Activated CD4-positive, alpha-beta T cell treated with anti-CD3 and anti-CD28 coated beads for 24 hours (primary cell): ENCODE measurements around the gene KCNJ10.
"Not testable (repeated sequence)": the region's sequence is repeated elsewhere in the genome, so short reads cannot be mapped to it uniquely, and the experiment has no call there.

Source experiments
- DNase-seq, 2 donors: peaks; one replicate each; pipeline ENCODE4 v3.0.0-alpha.2; 2020; ENCODE audit warnings: low read depth in 2 of 2

KCNJ10 gene

GRCh38 chr1:160069460-160070231 is at the start of gene KCNJ10:
Gene KCNJ10, minus strand, starts transcription at chr1:160070160. Its CDS starts 27,628 bp downstream, at chr1:160042532.
- no peak for DNase-seq

- DNase-seq = no peak
These were observed 49.0 kb upstream of the KCNJ10 start for GRCh38 chr1:160118928-160119327.

- no peak for DNase-seq
These were observed 47.8 kb upstream of the KCNJ10 start for GRCh38 chr1:160117709-160118183.

GRCh38 chr1:160117300-160117699 is 47.3 kb upstream of the KCNJ10 start:
- no peak for DNase-seq

- DNase-seq = no peak
These were observed 46.6 kb upstream of the KCNJ10 start for GRCh38 chr1:160116283-160117147.

- DNase-seq = no peak
These were observed 45.8 kb upstream of the KCNJ10 start, which contains the start of gene ATP1A2 for GRCh38 chr1:160115545-160116282. Gene ATP1A2, plus strand, starts transcription at chr1:160115759. Its CDS starts 103 bp downstream, at chr1:160115862.

GRCh38 chr1:160114085-160114484 is 44.1 kb upstream of the KCNJ10 start:
- no peak for DNase-seq

- DNase-seq = no peak
These were observed 43.4 kb upstream of the KCNJ10 start for GRCh38 chr1:160113407-160113806.

GRCh38 chr1:160112357-160112756 is 42.4 kb upstream of the KCNJ10 start:
- DNase-seq = no peak

GRCh38 chr1:160111462-160111861 is 41.5 kb upstream of the KCNJ10 start:
- not testable (repeated sequence) for DNase-seq

- no peak for DNase-seq
These were observed 39.7 kb upstream of the KCNJ10 start for GRCh38 chr1:160109686-160110085.

GRCh38 chr1:160108888-160109662 is 39.1 kb upstream of the KCNJ10 start:
- DNase-seq = peak in 1 of 2 donors; percentile 34

GRCh38 chr1:160107512-160107911 is 37.6 kb upstream of the KCNJ10 start:
- no peak for DNase-seq

- no peak for DNase-seq
These were observed 35.2 kb upstream of the KCNJ10 start for GRCh38 chr1:160105155-160105554.

- DNase-seq = no peak
These were observed 34.5 kb upstream of the KCNJ10 start for GRCh38 chr1:160104486-160104885.

GRCh38 chr1:160103658-160104408 is 33.9 kb upstream of the KCNJ10 start:
- DNase-seq = no peak

- no peak for DNase-seq
These were observed 32.0 kb upstream of the KCNJ10 start for GRCh38 chr1:160101717-160102522.

GRCh38 chr1:160101037-160101716 is 31.2 kb upstream of the KCNJ10 start:
- DNase-seq = peak; percentile 64 to 67
